Globus pallidus (tissue), 1 donor: ENCODE data around the gene ADCY9.

Experiments
- DNase-seq: peaks from one replicate; pipeline ENCODE4 v3.0.0-alpha.2; 2015; ENCODE audit warnings: low spot score

Gene ADCY9

GRCh38 chr16:4123616-4124300, 7.5 kb upstream of the ADCY9 start:
- no peak for DNase-seq

GRCh38 chr16:4120176-4120575, 3.9 kb upstream of the ADCY9 start:
- DNase-seq, result no peak

GRCh38 chr16:4117250-4117578, 972 bp upstream of the ADCY9 start:
- no peak for DNase-seq

- no peak for DNase-seq
Measured at GRCh38 chr16:4115949-4116318, 308 bp downstream of the ADCY9 start.

GRCh38 chr16:4115209-4115948, 863 bp downstream of the ADCY9 start:
- DNase-seq, result no peak

GRCh38 chr16:4114257-4115208, 1.7 kb downstream of the ADCY9 start:
- DNase-seq, result no peak

- DNase-seq, result no peak
Measured at GRCh38 chr16:4113358-4114256, 2.6 kb downstream of the ADCY9 start.

- DNase-seq, result no peak
Measured at GRCh38 chr16:4111748-4112696, 4.2 kb downstream of the ADCY9 start.

- no peak for DNase-seq
Measured at GRCh38 chr16:4110680-4111079, 5.6 kb downstream of the ADCY9 start.

- DNase-seq, result no peak
Measured at GRCh38 chr16:4110065-4110464, 6.2 kb downstream of the ADCY9 start.

GRCh38 chr16:4109250-4109736, 6.9 kb downstream of the ADCY9 start:
- no peak for DNase-seq

- no peak for DNase-seq
Measured at GRCh38 chr16:4106516-4106915, 9.7 kb downstream of the ADCY9 start.

- no peak for DNase-seq
Measured at GRCh38 chr16:4105848-4106247, 10.4 kb downstream of the ADCY9 start.

GRCh38 chr16:4103745-4104144, 12.5 kb downstream of the ADCY9 start:
- DNase-seq, result no peak

GRCh38 chr16:4101421-4102219, 14.6 kb downstream of the ADCY9 start:
- DNase-seq, result no peak

- DNase-seq, result no peak
Measured at GRCh38 chr16:4098501-4098900, 17.7 kb downstream of the ADCY9 start.

GRCh38 chr16:4097826-4098240, 18.4 kb downstream of the ADCY9 start:
- no peak for DNase-seq

- no peak for DNase-seq
Measured at GRCh38 chr16:4096509-4096908, 19.7 kb downstream of the ADCY9 start.

GRCh38 chr16:4094127-4094773, 22.0 kb downstream of the ADCY9 start:
- no peak for DNase-seq
